SU-DHL-6 (cell line): Measurements from ENCODE around the gene DHCR24.

Experiments
- H2AFZ ChIP-seq: fragments of 200-600 bp; sonication (generic); 2 replicates; pipeline ENCODE4 v1.6.1; 2014; ENCODE audit warnings: low read depth, mild to moderate bottlenecking, moderate library complexity, mixed read lengths, antibody characterized with exemption, low read length; ENCODE audit not compliant: severe bottlenecking
- H3F3A ChIP-seq: fragments of 200-600 bp; shearing (Covaris generic); 2 replicates; pipeline ENCODE4 v1.6.0; 2016; ENCODE audit warnings: antibody characterized with exemption, mild to moderate bottlenecking; ENCODE audit not compliant: insufficient read depth
- H3K27ac ChIP-seq: fragments of 200-600 bp; sonication (generic); 2 replicates; pipeline ENCODE4 v1.5.1; 2016; ENCODE audit warnings: low read depth, mild to moderate bottlenecking, low read length, moderate library complexity, mixed read lengths
- H3K27me3 ChIP-seq: fragments of 200-600 bp; sonication (generic), shearing (Covaris generic); 2 replicates; pipeline ENCODE4 v1.6.0; 2014; ENCODE audit warnings: mild to moderate bottlenecking, low read length
- H3K36me3 ChIP-seq: fragments of 200-600 bp; sonication (generic); 2 replicates; pipeline ENCODE4 v1.6.1; 2014; ENCODE audit warnings: mild to moderate bottlenecking, low read length, mixed read lengths
- H3K4me2 ChIP-seq: fragments of 300-600, 200-600 bp; shearing (Covaris generic), sonication (generic); 2 replicates; pipeline ENCODE4 v1.6.0; 2014; ENCODE audit warnings: low read length, low read depth, mild to moderate bottlenecking; ENCODE audit not compliant: poor library complexity, severe bottlenecking
- H3K4me3 ChIP-seq: fragments of 200-600 bp; sonication (generic); 2 replicates; pipeline ENCODE4 v1.5.1; 2014; ENCODE audit warnings: antibody characterized with exemption, low read length, mild to moderate bottlenecking, mixed read lengths; ENCODE audit not compliant: insufficient read depth, poor library complexity, severe bottlenecking
- H3K79me2 ChIP-seq: fragments of 200-600 bp; sonication (generic); 2 replicates; pipeline ENCODE4 v1.6.1; 2014; ENCODE audit warnings: mild to moderate bottlenecking, low read length, moderate library complexity; ENCODE audit not compliant: insufficient read depth
- H3K9ac ChIP-seq: fragments of 200-600 bp; sonication (generic); 2 replicates; pipeline ENCODE4 v1.7.0; 2014; ENCODE audit warnings: mild to moderate bottlenecking, low read length
- H3K9me2 ChIP-seq: fragments of 200-600 bp; sonication (generic); replicated peaks from 2 replicates; pipeline ENCODE4 v1.6.1; 2014; ENCODE audit warnings: low read length; ENCODE audit not compliant: insufficient read depth
- H3K9me3 ChIP-seq: fragments of 200-600 bp; sonication (generic); 2 replicates; pipeline ENCODE4 v1.6.1; 2014; ENCODE audit warnings: low read length, mixed read lengths; ENCODE audit not compliant: insufficient read depth
- H4K20me1 ChIP-seq: fragments of 200-600 bp; sonication (generic); 2 replicates; pipeline ENCODE4 v1.6.1; 2014; ENCODE audit warnings: low read depth, mild to moderate bottlenecking, antibody characterized with exemption, low read length, moderate library complexity, mixed read lengths
- EZH2phosphoT487 ChIP-seq: fragments of 200-600 bp; sonication (generic), shearing (Covaris generic); conservative IDR thresholded peaks from 2 replicates; pipeline ENCODE4 v1.6.1; 2018; ENCODE audit warnings: mild to moderate bottlenecking, antibody characterized with exemption, low read length, moderate library complexity, mixed read lengths
- TF ChIP-seq, protein P1 (sequence below): fragments of 200-600 bp; sonication (generic); IDR thresholded peaks from one replicate; pipeline ENCODE4 v1.5.1; 2017; ENCODE audit warnings: antibody characterized with exemption, mild to moderate bottlenecking, low read length, moderate library complexity; ENCODE audit not compliant: insufficient read depth, poor library complexity, severe bottlenecking

DHCR24 gene

DNA sequence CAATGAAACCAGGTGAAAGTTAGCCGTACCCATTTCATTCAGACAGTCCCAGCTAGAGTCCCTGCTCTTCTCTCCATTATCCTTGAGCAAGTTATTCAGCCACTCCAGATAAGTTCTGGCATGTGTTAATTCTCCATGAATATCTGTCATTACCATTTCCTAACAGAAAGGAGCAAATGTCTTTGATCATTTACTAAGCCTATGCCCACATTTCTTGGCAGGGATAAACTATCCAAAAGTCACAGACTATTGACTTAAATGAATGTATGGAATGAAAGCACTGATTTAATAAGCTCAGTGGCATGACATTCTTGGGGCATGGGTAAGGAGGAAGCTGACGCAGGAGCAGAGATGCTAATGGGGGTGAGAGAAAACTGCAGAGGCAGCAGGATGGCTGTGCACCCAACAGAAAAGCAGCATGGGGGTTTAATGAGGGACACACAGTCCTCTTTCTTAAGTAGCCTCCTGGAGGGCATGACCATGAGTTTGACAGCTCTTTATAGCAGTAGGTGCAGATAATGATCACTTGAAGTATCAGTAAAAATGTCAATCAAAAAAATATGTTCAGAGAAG is 17.6 kb upstream of the DHCR24 start:
- H3K4me2 ChIP-seq, result no peak overlapping the region
- no peaks in the 10 kb centered on the region for H3F3A ChIP-seq
- no peak overlapping the region for H2AFZ ChIP-seq
- H3K27me3 ChIP-seq, result no peaks in the 10 kb centered on the region
- H3K9ac ChIP-seq, result no peak overlapping the region
- TF ChIP-seq EZH2phosphoT487, result no peak
- TF ChIP-seq, protein P1, sequence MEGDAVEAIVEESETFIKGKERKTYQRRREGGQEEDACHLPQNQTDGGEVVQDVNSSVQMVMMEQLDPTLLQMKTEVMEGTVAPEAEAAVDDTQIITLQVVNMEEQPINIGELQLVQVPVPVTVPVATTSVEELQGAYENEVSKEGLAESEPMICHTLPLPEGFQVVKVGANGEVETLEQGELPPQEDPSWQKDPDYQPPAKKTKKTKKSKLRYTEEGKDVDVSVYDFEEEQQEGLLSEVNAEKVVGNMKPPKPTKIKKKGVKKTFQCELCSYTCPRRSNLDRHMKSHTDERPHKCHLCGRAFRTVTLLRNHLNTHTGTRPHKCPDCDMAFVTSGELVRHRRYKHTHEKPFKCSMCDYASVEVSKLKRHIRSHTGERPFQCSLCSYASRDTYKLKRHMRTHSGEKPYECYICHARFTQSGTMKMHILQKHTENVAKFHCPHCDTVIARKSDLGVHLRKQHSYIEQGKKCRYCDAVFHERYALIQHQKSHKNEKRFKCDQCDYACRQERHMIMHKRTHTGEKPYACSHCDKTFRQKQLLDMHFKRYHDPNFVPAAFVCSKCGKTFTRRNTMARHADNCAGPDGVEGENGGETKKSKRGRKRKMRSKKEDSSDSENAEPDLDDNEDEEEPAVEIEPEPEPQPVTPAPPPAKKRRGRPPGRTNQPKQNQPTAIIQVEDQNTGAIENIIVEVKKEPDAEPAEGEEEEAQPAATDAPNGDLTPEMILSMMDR, result no peak
- H4K20me1 ChIP-seq, result no peaks in the 10 kb centered on the region
- H3K27ac ChIP-seq, result no peak overlapping the region
- no peak overlapping the region for H3K4me3 ChIP-seq
- H3K79me2 ChIP-seq, result no peaks in the 10 kb centered on the region
- H3K9me3 ChIP-seq, result no peaks in the 10 kb centered on the region
- H3K9me2 ChIP-seq, result no peaks in the 10 kb centered on the region
- H3K36me3 ChIP-seq, result no peaks in the 10 kb centered on the region

- TF ChIP-seq, protein P1, result no peak
- no peak for TF ChIP-seq EZH2phosphoT487
- Histone ChIP-seq H3K27me3 (no peaks in the 10 kb centered on the region), H3K36me3 (no peaks in the 10 kb centered on the region), H3K9me2 (no peaks in the 10 kb centered on the region), H4K20me1 (no peaks in the 10 kb centered on the region), H3K27ac (no peak overlapping the region), H3K79me2 (no peaks in the 10 kb centered on the region), H3K9ac (no peak overlapping the region), H3K4me3 (no peak overlapping the region), H3K4me2 (no peak overlapping the region), H3F3A (no peaks in the 10 kb centered on the region), H2AFZ (no peak overlapping the region), H3K9me3 (no peaks in the 10 kb centered on the region)
These were observed 7.3 kb upstream of the DHCR24 start for GRCh38 chr1:54894271-54894670.

DNA sequence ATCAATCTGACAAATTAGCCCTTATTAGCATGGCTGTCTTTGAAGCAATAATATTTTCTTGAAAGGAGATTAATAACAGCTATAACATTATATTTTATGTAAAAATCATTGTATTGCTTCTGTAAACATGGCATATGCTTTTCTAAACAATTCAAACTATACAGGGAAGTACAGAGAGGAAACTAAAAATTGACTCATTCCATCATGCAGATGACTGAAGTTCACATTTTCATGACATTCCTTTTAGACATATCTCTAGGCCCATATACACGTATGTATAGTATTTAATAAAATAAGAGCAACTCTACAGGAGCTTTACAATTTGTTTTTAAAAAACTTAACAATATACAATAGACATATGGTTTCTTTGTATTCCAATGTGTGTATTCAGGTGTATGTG is 5.6 kb upstream of the DHCR24 start:
- Histone ChIP-seq H3K36me3 (no peaks in the 10 kb centered on the region), H3K27me3 (no peaks in the 10 kb centered on the region), H3K9ac (no peak overlapping the region), H3K9me2 (no peaks in the 10 kb centered on the region), H3K9me3 (no peaks in the 10 kb centered on the region), H3K4me2 (no peak overlapping the region), H4K20me1 (no peaks in the 10 kb centered on the region), H3K79me2 (no peaks in the 10 kb centered on the region), H2AFZ (no peak overlapping the region), H3K4me3 (no peak overlapping the region), H3F3A (peaks cover 3% of the 10 kb centered on the region; the same call in 1 of the 2 replicates), H3K27ac (no peak overlapping the region)
- no peak for TF ChIP-seq EZH2phosphoT487
- TF ChIP-seq, protein P1, result no peak
